Measurements from ENCODE around the gene PDZRN4.

GRCh38 chr12:41485203-41485602, 297.1 kb downstream of the PDZRN4 start:
- TF ChIP-seq CTCF (IDR thresholded peaks at IDR 0.05) (no peak), EP300 (IDR thresholded peaks at IDR 0.05) (no peak)

Measured in ovary (tissue), 3 donors.